Measurements from ENCODE around the gene RNF112.

Gene RNF112

DNA sequence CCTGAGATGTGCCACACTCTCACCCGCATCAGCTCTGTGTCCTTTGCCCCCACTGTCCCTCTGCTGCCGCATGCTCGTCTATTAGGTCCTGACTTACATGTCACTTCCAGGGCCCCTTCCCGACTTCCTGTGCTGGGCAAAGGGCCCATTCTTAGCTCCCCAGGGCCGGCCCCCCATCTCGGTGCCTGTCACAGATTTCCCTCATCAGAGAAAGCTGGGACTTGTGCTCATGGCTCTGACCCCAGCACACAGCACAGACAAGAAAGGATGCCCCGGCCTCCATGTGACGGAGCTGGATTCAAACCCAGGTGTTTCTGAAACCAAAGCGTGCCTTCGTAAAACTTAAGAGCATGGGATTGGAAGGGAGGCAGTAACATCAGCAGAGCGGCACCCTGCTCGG is 38.6 kb upstream of the RNF112 start:
- in situ Hi-C loops (cut with MboI; ENCODE audit: low pct_unique_long_range_greater_than_20kb, low sequenced_read_pairs), result no loop called here
- DNase-seq, result no peak

DNA sequence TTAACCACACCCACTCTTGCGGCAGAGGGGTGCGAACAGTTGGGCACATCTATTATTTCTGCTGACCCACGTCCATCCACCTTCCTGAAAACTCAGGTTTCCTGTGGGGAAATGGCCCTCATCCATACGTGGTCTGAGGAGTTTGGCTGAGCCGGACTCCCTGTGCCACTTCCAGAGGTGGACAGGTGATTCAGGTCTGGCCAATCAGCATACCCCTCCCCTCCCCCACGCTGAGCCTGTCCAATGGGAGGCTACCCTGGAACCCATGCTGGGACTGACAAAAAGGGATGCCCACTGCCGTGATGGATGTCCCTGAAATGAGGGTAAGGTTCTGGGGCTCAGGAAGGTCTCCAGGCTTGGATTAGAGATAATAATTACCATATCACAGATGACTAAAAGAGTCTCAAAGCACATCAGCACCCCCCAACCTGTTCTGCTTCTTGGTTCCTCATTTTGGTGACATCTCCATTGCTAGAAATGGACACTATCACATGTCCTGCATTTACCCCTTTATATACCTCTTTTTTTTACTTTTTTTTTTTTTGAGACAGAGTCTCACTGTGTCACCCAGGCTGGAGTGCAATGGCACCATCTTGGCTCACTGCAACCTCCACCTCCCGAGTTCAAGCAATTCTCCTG is 38.0 kb upstream of the RNF112 start:
- in situ Hi-C loops (cut with MboI; ENCODE audit: low pct_unique_long_range_greater_than_20kb, low sequenced_read_pairs), result no loop called here
- no peak for DNase-seq

GRCh38 chr17:19374136-19374535 is 36.9 kb upstream of the RNF112 start:
- in situ Hi-C loops (cut with MboI; ENCODE audit: low pct_unique_long_range_greater_than_20kb, low sequenced_read_pairs), result no loop called here
- DNase-seq, result no peak

DNA sequence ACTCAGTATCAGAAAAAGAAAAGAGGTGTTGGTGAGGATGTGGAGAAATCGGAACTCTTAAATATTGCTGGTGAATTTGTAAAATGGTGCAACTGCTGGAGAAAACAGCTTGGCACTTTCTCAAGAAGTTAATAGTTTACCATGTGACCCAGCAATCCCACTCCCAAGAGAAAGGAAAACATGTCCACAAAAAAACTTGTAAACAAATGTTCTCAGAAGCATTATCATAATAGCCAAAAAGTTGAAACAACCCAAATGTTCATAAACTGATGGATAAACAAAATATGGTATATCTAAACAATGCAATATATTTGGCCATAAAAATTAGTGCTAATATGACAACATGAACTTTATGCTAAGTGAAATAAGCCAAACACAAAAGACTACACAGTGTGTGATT is 35.3 kb upstream of the RNF112 start:
- in situ Hi-C loops (cut with MboI; ENCODE audit: low pct_unique_long_range_greater_than_20kb, low sequenced_read_pairs), result no loop called here
- DNase-seq, result no peak

GRCh38 chr17:19376811-19377210 is 34.2 kb upstream of the RNF112 start:
- in situ Hi-C loops (cut with MboI; ENCODE audit: low pct_unique_long_range_greater_than_20kb, low sequenced_read_pairs), result no loop called here
- DNase-seq, result no peak

DNA sequence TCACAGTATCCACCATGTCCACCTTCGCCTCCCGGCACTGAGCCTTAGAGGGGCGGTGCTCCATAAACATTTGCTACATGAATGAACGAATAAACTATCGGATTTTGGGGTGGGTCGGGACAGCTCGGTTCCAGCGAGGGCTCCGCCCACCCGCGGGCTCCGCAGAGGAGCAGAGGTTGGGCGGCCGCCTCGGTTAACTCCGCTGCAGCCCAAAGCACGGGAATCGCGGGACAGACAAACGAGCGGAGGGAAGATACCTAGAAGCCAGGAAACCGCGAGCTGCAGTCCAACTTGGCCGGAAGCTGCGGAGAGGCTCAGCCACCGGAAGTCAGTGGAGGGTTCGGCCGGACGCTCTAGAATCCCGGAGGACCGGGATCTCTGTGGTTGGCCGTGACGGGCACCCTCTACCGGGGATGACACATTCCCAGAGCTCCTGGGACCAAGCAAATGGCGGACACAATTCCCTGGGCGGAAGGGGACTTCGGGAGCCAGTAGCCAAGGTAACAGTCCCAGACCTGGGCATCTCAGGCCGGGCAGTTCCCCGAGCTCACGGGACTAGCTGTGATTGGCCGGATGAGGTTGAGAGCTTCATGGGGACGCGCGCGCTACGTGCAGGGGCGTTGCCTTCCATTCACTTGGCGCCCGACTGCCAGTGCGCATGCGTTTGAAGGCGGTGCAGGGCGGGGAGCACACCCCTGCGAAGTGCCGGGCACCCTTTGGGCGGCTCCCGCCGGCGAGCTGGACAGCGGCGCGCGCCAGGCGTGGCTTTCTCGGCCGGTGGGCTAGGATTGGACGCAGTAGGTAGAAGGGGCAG is 33.2 kb upstream of the RNF112 start:
- peak; percentile 99 for DNase-seq
- in situ Hi-C loops (cut with MboI; ENCODE audit: low pct_unique_long_range_greater_than_20kb, low sequenced_read_pairs), result no loop called here

GRCh38 chr17:19378416-19379360 is 32.3 kb upstream of the RNF112 start, which contains the start of gene MAPK7:
Gene MAPK7 (plus strand): TSS chr17:19378498. CDS start chr17:19378901, 403 bp downstream.
- DNase-seq, result no peak
- in situ Hi-C loops (cut with MboI; ENCODE audit: low pct_unique_long_range_greater_than_20kb, low sequenced_read_pairs), result no loop called here

DNA sequence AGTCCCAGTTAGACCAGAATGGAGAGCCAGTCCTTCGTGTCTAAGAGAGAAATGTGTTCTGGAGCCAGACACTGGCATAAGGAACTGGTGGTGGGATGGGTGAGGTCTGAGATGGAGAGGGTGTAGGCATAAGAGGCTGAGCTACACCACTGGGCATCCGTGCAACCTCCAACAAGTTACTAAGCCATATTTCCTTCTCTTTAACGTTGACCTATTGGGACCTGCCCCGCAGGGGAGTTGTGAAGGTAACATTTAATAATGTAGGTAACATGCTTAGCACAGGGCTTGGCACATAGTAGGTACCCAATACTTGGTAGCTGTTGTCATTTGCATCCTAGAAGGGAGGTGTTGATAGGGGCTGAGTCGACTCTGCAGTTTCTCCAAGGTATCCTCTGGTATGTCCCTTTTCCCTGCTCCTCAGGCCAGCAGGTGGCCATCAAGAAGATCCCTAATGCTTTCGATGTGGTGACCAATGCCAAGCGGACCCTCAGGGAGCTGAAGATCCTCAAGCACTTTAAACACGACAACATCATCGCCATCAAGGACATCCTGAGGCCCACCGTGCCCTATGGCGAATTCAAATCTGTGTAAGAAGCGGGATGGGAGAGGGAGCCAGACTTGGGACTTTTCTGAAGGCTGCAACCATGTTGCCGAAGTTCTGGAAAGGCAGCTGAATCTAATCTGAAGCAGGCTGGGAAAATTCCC is 31.5 kb upstream of the RNF112 start:
- in situ Hi-C loops (cut with MboI; ENCODE audit: low pct_unique_long_range_greater_than_20kb, low sequenced_read_pairs), result no loop called here
- DNase-seq, result no peak

- DNase-seq, result no peak
- in situ Hi-C loops (cut with MboI; ENCODE audit: low pct_unique_long_range_greater_than_20kb, low sequenced_read_pairs), result no loop called here
Observed at GRCh38 chr17:19380481-19381301, 30.3 kb upstream of the RNF112 start.

DNA sequence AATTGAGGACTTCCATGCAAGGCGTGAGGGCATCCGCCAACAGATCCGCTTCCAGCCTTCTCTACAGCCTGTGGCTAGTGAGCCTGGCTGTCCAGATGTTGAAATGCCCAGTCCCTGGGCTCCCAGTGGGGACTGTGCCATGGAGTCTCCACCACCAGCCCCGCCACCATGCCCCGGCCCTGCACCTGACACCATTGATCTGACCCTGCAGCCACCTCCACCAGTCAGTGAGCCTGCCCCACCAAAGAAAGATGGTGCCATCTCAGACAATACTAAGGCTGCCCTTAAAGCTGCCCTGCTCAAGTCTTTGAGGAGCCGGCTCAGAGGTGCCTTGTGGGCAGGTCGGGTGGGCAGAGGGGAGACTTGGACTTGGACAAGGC is 29.7 kb upstream of the RNF112 start:
- no peak for DNase-seq
- in situ Hi-C loops (cut with MboI; ENCODE audit: low pct_unique_long_range_greater_than_20kb, low sequenced_read_pairs), result no loop called here

DNA sequence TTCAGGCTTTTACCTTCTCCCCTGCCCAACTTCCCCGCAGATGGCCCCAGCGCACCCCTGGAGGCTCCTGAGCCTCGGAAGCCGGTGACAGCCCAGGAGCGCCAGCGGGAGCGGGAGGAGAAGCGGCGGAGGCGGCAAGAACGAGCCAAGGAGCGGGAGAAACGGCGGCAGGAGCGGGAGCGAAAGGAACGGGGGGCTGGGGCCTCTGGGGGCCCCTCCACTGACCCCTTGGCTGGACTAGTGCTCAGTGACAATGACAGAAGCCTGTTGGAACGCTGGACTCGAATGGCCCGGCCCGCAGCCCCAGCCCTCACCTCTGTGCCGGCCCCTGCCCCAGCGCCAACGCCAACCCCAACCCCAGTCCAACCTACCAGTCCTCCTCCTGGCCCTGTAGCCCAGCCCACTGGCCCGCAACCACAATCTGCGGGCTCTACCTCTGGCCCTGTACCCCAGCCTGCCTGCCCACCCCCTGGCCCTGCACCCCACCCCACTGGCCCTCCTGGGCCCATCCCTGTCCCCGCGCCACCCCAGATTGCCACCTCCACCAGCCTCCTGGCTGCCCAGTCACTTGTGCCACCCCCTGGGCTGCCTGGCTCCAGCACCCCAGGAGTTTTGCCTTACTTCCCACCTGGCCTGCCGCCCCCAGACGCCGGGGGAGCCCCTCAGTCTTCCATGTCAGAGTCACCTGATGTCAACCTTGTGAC is 29.1 kb upstream of the RNF112 start:
- in situ Hi-C loops (cut with MboI; ENCODE audit: low pct_unique_long_range_greater_than_20kb, low sequenced_read_pairs), result no loop called here
- DNase-seq, result no peak

GRCh38 chr17:19382531-19383444 is 28.2 kb upstream of the RNF112 start:
- DNase-seq, result no peak
- in situ Hi-C loops (cut with MboI; ENCODE audit: low pct_unique_long_range_greater_than_20kb, low sequenced_read_pairs), result no loop called here

- no peak for DNase-seq
- in situ Hi-C loops (cut with MboI; ENCODE audit: low pct_unique_long_range_greater_than_20kb, low sequenced_read_pairs), result no loop called here
Observed at GRCh38 chr17:19383681-19384470, 27.2 kb upstream of the RNF112 start.

GRCh38 chr17:19384723-19385391 is 26.2 kb upstream of the RNF112 start:
- in situ Hi-C loops (cut with MboI; ENCODE audit: low pct_unique_long_range_greater_than_20kb, low sequenced_read_pairs), result no loop called here
- DNase-seq, result peak; percentile 55

DNA sequence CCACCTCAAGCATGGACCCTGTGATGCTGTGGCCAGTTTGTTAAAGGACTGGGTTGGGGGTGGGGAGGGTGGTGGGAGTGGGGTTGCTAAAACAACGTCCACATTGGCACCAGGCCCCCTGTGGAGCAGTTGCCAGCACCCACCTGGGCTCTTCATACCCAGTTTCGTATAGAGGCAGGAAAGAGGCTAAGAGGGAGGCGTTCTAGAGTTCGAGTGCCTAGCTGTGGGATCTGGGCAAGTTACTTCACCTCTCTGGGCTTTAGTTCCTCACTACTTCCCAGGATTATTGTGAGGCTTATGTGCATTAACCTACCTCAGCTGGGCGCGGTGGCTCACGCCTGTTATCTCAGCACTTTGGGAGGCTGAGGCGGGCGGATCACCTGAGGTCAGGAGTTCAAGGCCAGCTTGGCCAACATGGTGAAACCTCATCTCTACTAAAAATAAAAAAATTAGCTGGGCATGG is 25.5 kb upstream of the RNF112 start:
- no peak for DNase-seq
- in situ Hi-C loops (cut with MboI; ENCODE audit: low pct_unique_long_range_greater_than_20kb, low sequenced_read_pairs), result no loop called here

Data from KBM-7 (cell line).